Activated T-cell treated with anti-CD3 and anti-CD28 coated beads for 1 hour (primary cell): ENCODE results near the gene RPH3AL.

Source experiments
- DNase-seq: peaks from one replicate; pipeline ENCODE4 v3.0.0-alpha.2; 2020; ENCODE audit warnings: low read depth

RPH3AL gene

GRCh38 chr17:336110-337021 lies 16.2 kb downstream of the RPH3AL start:
- DNase-seq: peak; percentile 46

- no peak for DNase-seq
Measured at GRCh38 chr17:335691-336090, 16.9 kb downstream of the RPH3AL start.

DNA sequence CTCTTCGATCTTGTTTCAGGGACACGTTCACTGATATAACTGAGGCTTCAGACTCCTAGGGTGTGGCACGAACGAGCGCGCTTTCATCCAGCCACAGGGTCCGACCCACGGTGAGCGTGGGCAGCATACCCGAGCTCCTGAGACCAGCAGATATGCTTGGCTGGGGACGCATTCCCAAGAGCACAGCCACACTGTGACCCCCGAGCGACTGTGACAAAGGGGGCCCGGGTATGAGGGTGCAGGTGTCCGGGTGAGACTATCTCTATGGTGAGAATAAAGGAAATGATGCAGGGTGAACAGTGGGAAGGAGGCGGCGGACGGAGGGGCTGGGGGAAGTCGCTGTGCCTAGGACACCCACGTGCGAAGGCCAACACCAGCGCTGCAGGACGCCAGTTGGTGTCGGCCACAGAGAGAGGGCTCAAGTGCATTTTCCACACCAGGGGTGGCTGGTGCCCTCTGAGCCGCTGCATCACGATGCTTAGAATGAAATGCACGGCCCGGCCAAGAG lies 17.6 kb downstream of the RPH3AL start:
- DNase-seq: no peak

- DNase-seq: peak; percentile 25
Measured at GRCh38 chr17:333626-334396, 18.8 kb downstream of the RPH3AL start.

DNA sequence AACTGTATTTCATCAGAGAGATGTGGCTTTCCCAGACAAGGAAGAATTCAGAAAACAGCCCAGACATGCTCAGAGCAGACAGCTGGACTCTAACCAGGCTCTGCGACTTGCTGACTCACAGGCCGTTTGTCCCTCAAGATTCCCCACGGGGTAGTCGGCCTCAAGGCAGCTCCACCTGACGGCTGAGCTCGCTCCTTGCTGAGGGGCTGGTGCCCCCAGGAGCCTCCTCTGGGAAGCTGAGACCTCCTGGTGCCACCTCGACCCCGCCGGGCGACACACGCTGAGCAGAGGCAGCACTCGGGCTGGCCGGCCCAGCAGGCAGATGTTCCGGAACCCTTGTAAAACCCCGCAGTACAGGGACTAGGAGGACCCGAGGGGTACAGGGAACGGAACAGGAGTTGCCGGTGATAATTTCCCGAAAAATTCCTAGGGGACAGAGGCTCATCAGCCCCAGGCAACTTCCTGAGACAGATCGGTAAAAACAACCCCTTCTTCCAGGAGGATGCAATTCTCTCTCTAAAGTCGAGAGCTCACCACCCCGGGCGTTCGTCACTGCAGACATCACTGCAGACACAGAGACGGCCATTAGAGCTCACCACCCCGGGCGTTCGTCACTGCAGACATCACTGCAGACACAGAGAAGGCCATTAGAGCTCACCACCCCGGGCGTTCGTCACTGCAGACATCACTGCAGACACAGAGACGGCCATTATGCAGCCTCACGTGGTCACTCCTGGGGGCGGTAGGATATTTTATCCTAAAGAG lies 19.9 kb downstream of the RPH3AL start:
- DNase-seq: no peak

DNA sequence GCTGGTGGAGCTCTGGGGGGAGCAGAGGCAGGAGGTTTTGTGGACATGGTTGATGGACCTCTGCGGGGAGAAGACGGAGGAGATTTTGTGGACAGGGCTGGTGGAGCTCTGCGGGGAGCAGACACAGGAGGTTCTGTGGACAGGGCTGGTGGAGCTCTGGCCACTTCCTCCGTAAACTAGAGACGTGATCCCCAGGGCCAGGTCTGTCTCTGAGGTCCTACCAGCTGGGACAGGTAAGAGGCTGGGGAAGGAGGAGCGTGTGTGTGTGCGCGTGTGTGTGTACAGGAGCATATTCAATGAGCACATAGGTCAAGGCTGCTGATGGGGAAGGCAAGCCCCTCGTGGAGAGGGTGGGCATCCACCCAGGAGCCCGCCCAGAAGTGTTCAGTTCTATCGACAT lies 20.6 kb downstream of the RPH3AL start:
- no peak for DNase-seq

DNA sequence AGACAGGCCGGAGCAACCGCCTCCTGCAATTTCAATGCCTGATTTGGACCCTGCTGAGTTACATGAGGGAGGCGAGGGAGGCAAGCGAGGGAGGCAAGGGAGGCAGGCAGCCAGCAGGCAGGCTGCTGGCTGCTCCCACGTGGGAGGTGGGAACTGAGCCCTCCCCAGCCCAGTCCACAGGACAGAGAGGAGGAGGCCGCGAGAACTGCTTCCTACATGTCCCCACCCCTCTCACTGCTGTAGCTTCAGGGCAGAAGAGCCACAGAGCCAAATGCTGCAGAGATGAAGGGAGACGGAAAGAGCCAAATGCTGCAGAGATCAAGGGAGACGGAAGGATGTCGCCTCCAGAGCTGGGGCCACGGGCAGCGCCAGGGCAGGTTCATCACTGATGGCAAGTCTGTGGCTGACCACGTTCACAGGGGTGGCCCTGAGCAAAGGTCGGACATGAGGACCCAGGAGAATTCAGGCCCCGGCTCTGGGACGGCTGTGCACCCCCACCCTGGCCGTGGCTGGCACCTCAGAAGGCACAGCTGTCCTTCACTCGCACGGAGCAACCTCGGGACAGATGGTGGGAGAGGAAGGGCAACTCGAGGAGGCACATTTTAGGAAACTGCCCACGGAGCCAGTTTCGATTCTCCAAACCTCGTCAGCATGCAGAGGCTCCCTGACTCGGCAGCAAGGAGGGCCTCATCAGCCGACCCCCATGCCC lies 21.5 kb downstream of the RPH3AL start:
- DNase-seq: peak; percentile 20

GRCh38 chr17:329784-330420 lies 22.7 kb downstream of the RPH3AL start:
- no peak for DNase-seq

GRCh38 chr17:327971-328370 lies 24.6 kb downstream of the RPH3AL start:
- no peak for DNase-seq

GRCh38 chr17:327296-327695 lies 25.3 kb downstream of the RPH3AL start:
- no peak for DNase-seq

DNA sequence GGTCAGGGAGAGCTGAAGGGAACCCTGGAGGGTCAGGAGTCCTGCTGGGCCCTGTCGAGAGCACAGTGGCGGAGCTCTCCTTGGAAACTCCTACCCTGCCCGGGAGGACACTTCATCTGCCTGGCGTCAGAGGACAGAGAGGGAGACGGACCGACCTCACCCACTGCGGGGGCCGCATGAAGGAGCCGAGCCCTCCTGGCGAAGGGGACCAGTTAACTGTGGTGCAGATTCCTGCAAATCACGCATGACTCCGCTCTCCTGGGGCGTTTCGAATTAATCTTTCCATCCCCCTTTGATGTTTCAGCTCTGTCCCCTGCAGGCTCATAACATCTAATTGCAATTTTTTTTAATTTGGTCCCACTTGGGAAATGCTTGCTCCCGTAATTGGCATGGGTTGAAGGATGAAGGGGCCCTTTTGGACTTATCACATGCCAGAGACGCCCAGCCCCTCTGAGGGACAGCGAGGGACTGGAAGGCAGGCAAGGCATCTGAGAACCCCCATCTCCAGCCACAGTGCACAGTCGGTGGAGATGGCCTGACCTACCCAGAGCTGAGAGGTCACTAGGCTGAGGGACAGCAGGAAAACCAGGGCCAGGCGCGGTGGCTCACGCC lies 26.5 kb downstream of the RPH3AL start:
- DNase-seq: no peak

DNA sequence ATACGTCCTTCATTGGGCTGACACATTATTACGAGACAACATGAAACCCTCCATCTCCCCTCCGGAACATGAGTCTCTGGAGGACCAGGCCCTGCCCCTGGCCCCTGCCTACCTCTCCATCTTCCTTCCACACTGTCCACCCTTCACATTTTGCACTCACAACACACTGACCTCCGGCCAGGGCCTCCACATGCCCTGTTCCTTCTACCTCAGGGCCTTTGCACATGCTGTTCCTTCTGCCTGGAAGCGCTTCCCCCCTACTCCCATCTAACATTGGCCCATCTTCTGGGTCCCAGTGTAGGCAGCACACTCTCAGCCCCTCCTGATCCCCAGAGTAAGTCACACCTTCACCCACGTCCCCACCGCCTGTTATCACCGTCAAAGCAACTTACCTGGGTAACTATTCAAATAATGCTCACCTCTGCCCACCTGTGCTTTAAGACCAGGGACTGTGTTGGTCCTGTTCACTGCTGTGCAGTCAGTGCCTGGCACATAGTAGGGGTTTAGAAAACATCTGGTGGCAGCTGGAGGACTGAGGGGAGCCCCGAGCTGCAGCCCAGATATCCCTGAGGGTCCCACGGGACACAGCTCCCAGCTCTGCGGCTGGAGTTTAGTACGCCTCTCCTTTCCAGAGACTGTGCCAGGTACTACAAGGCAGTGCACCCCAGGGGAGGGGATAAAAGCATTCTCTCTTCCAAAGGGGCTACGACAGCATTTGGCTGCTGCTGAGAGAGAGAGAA lies 27.2 kb downstream of the RPH3AL start:
- DNase-seq: no peak

DNA sequence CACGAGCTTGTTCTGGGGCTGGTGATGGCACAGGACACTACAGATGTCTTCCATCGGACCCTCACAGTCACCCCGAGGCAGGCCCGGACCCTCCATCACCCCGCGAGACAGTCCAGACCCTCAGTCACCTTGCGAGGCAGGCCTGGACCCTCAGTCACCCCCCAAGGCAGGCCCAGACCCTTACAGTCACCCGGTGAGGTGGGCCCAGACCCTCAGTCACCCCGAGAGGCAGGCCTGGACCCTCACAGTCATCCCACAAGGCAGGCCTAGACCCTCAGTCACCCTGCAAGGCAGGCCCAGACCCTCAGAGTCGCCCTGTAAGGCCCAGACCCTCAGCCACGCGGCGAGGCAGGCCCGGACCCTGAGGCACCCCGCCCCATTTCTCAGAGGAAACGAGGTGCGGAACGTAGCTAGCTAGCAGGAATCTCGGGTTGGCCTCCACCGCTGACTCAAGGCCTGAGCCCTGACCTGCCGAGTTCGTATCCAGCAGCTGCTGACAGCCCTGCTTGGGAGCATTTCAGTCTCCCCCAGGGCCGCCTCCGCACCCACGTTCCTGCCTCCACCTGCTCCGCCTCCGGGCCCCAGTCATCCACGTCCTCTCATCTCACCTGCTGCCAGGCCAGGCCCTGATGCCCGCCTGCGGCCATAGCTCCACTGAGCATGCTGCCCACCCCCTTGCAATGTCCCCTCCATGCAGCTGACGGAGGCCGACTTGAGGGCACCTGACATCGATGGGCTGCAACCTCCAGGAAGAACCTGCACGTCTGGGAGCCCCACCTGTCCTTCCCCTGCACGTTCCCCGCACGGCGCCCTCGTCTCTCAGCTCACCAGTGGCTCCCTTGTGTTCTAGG lies 28.7 kb downstream of the RPH3AL start:
- no peak for DNase-seq

DNA sequence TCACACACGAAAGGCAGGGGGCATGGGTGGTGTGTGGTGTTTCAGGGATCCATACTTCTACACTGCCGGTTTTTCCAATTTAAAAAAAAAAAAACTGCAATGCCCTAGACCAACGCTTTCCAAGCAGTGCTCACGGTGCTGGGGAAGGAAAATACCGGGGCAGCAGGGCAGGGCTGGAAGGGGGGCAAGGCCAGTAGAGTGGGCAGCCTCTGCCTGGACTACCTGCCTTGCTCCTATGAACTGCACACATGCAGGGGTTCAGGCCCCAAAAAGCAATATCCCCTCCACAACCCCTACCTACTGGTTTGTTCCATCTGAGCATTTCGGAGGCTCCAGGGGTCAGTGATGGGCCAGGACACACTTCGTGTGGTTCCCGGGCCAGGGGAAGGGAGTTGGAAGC lies 29.4 kb downstream of the RPH3AL start:
- DNase-seq: no peak

DNA sequence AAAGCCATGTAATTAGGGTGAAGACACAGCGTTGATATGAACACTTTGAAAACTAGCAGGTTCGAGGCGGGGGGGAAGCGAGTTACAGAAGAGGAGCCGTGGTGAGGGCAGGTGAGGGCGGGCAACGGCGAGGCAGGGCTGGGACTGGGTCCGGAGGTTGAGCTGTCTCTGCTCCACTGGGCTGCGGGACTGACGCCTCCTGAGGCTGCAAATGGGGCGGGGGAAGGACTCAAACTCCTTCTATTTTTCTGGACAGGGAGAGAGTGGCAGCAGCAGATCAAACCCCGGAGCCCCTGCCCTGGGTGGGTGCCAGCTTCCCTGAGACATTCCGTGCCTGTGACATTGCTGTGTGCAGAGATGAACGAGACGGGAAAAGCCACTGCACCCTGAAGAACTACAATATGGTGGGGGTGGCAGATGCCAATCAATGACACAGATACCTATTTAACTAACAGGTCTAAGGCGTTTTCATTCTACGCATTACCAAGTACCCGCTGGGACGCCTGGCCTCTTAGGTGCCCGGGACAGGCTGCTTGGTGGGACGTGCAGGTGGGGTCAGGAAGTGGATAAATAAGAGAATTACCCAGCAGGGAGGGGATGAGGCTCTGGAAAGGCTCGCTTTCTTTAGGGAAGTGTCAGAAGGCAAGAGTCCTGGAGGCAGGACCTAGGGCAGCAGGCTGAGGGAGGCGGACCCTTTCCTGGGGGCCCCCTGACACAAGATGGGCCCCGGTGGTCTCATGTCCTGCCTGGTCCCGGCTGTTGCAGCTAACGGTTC lies 30.4 kb downstream of the RPH3AL start:
- no peak for DNase-seq

DNA sequence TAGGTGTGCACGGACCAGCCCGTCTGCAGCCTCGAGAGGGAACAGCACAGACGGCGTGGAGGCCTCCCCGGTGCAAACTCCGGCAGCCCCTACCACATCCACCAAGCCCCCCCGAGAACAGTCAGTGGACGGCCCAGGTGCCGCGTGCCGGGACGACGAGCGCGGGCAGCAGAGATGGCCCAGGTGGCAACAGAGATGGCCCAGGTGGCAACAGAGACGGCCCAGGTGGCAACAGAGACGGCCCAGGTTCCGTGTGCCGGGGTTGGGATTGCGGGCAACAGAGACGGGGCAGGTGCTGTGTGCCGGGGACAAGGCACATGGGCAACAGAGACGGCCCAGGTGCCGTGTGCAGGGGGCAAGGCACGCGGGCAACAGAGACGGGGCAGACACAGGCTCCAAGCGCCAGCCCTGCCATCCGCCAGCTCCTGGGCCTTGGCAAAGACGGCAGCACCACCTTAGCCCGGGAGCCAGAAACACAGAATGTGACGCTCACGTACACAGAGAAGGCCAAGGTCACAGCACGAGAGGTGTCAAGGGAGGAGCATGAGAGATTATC lies 31.1 kb downstream of the RPH3AL start:
- DNase-seq: no peak

- DNase-seq: no peak
Measured at GRCh38 chr17:320809-321385, 31.7 kb downstream of the RPH3AL start.

GRCh38 chr17:320139-320538 lies 32.5 kb downstream of the RPH3AL start:
- no peak for DNase-seq
